T47D (cell line): ENCODE data around the gene RELL2.

Experiments used
- DNase-seq, 2 experiments: peaks; one replicate each; pipeline versions ENCODE4 v3.0.0 to v3.0.0-alpha.2; 2011 to 2012; ENCODE audit warnings: low read depth in 1 of 2, low spot score in 1 of 2
- JUND ChIP-seq: IDR thresholded peaks from 2 replicates; pipeline ENCODE4 v1.6.1; 2012; ENCODE audit warnings: low read depth
- in situ Hi-C: cut with HindIII; loops from 2 replicates; pipeline ENCODE4 v1.10.0; 2016; ENCODE audit warnings: low sequenced_read_pairs, low pct_unique_long_range_greater_than_20kb

RELL2 gene, protein sequence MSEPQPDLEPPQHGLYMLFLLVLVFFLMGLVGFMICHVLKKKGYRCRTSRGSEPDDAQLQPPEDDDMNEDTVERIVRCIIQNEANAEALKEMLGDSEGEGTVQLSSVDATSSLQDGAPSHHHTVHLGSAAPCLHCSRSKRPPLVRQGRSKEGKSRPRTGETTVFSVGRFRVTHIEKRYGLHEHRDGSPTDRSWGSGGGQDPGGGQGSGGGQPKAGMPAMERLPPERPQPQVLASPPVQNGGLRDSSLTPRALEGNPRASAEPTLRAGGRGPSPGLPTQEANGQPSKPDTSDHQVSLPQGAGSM

DNA sequence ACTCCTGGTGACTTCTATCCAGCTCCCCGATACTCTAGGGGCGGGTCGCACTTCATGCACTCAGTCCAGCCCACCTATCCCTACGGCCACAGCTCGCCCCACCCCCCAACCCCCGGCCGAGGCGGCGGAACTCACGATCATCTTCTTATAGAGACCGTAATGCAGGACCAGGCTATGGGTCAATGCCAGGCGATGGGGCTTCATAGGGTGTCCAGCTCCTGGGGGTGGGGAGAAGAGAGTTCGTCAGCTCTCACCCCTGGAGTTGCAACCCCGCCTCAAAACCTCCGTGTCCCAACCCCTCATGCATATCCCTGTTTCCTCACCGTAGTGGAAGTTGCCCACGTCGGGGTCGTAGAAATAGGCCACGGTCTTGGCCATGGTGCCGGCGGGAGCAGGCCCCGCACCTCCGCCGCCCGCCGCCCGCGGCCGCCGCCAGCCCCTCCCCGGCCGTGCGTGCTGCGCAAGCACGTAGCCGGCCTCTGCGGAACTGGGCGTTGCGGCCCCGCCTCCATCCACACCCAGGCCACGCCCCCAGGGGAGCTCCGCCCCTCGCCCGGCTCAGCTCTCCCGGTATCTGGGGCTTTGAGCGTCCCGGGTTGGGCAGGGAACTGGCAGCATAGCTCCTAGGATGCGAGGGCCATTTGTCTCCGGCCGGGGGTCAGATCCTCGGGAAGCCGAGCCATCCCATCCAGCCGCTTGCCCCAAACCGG, at the start of gene RELL2, which contains the start of gene HDAC3:
TSS of gene RELL2 (plus strand) at position 585 of the 710 bp plus-strand sequence. CDS start 1,229 bp downstream, outside the sequence.
TSS of gene HDAC3 (minus strand) at position 437 of the 710 bp plus-strand sequence. CDS start at position 378, 59 bp downstream.
- DNase-seq: peak; percentile 95 to 98
- in situ Hi-C loops: no loop called here
- TF ChIP-seq JUND: no peak

DNA sequence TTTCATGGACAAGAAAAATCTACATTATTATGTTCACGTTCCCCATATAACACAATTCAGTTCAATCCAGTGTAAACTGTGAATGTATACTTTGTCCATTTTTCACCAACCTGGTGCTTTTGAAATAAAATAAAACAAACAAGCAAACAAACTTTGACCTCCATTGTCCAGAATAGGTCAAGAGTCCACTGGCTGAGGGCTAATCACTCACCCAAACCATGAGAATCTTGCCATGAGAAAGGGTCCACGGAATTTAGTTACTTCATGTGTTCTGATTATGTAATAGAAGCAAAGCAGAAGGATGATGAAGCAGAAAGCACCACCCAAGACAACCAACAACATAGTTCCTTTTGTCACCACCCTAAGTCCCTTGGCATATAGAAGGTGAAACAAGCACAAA, 46.7 kb upstream of the RELL2 start:
- DNase-seq: no peak
- in situ Hi-C loops: no loop called here
- TF ChIP-seq JUND: no peak

DNA sequence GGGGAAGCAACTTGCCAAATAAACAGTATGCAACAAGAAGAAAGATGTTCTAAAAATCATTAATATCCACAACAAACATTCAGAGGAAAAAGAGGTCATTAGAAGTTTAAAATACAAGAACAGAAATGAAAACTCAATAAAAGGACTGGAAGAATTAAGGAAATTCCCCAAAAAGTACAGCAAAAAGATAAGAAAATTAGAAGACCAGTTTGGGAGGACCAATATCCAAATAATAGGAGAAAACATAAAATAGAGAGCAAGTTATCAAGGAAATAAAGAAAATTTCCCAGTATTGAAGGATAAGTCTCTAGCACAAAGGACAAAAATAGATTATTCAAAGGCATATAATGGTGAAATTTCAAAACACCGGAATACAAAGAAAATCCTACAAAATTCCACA, 39.9 kb upstream of the RELL2 start:
- DNase-seq: no peak
- in situ Hi-C loops: no loop called here
- no peak for TF ChIP-seq JUND

DNA sequence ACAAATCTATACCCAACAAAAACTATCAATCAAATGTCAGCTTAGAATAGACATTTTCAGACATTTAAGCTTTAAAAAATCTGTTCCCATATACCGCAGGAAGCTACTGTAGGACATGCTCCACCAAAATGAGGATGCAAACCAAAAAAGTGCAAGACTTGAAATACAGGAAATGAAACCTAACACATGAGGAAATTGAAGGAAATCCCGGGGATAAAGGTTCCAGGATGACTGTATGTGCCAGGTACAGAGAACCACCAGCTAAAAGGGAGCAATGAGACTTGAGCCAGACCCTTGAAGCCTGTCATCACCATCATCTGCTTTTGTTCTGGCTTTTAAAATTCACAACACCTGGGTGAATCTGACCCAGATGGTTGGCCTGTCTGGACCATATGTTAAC, 39.4 kb upstream of the RELL2 start:
- peak in 1 of 2 experiments; percentile 35 for DNase-seq
- in situ Hi-C loops: no loop called here
- no peak for TF ChIP-seq JUND

DNA sequence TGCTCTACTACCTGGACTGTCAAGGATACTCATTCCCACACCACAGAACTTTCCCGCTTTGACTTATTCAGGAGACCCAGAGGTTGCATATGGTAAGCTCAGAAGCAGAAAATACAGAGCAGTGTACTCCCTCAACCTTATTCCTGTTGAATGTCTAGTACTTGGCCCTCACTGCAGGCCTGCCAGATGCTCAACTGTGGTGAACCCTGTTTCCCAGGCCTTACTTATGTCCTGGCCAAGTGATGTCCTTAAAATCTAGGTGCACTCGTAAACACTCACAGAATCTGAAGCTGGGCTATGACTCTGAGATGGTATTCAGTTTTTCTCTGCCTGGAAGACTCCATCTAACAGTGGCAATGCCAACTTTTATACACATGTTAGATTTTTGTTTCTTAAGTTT, 39.0 kb upstream of the RELL2 start:
- no peak for TF ChIP-seq JUND
- in situ Hi-C loops: no loop called here
- no peak for DNase-seq

DNA sequence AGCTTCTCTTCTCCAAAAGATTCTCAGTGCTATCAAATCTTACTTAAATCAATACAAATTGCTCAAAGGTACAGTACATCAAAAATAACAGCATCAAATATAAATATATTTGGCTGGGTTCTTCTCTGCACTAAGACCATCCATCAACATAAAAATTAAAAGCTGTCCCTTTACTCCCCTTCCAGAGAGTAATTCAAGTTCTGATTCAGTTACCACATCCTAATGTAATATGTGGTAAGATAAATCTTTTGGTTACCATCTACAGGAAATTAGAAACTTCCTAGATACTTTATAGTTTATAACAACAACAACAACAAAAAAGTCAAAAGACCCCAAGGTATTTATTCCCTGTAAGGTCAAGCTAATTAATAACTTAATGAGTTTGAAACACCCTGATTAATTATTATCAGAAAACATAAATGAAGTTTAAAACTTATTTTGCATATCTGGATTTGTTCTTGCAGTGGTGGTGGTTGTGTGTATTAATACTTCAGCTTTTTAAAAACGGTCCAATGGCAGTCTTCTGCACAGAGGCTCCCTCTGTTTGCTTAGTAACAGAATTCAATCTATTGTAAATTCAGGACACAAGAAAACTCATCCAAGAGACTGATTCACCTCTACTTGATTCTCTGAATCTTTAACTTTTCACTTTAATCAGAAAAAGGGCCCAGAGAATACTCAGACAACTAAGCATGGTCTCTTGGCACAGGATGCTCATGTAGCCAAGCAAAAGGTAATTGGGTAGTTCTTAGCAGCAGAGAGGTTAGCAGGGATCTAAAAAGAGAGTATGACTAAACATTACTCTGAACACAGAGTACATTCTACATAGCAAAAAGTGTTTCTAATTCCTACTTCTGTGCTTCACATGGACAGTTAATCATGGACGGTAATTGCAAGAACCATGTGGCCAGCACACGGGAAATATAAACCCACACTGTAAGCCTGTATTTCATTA, 38.1 kb upstream of the RELL2 start:
- no peak for TF ChIP-seq JUND
- in situ Hi-C loops: no loop called here
- no peak for DNase-seq

DNA sequence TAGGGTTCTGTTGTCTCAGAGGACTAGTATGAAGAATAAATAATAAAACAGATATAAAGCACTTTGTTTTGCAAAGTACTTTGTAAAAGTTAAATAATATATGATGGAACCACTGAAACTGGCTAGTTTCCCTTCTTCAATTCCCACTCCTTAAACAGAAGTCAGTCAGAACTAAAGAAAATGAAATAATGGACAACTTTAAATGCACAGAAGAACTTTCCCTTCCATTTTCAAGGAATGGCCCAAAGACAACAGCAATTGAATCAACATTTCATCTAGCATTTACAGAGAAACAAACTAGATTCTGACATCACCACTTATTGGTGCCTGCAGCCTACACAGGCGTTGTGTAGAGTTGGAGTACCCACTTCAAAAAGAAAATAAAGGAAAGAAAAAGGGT, 34.2 kb upstream of the RELL2 start:
- DNase-seq: no peak
- TF ChIP-seq JUND: no peak
- in situ Hi-C loops: no loop called here

DNA sequence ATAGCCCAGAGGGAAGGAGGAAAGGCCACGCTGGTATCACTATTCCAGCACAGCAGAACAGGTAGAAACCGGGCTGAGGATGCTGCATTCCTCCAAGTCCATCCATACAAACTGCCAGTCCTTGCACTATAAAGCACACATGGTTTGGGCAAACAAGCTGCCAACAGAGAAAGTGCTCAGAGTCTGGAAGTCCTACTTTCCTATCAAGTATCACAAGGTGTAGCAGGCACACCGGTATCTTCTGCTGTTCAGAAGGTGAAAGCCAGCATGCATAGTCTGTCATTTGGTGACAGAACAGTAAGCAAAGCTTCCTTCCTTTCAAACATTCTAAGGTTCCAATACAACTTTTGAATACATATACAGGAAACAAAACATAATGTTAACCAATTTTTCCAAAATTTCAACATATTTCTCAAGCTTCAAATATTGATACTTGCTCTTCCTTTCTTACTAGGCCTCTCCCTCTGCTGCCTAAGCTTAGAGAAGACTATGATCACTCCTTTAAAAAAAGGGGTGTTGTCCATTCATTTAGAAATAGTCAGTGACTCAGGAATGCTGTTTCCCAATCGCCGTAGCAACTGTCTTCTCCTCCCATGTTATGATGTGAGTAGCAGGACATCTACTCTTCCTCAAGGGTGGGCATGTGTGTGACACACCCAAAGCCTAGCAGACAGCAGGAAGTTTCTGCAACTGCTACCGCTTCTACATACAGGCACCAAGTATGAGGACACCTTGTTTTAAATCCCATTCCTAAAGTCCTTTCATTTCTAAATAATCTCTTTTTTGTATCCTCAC, 32.7 kb upstream of the RELL2 start:
- no peak for TF ChIP-seq JUND
- DNase-seq: peak in 1 of 2 experiments; percentile 39
- in situ Hi-C loops: no loop called here

DNA sequence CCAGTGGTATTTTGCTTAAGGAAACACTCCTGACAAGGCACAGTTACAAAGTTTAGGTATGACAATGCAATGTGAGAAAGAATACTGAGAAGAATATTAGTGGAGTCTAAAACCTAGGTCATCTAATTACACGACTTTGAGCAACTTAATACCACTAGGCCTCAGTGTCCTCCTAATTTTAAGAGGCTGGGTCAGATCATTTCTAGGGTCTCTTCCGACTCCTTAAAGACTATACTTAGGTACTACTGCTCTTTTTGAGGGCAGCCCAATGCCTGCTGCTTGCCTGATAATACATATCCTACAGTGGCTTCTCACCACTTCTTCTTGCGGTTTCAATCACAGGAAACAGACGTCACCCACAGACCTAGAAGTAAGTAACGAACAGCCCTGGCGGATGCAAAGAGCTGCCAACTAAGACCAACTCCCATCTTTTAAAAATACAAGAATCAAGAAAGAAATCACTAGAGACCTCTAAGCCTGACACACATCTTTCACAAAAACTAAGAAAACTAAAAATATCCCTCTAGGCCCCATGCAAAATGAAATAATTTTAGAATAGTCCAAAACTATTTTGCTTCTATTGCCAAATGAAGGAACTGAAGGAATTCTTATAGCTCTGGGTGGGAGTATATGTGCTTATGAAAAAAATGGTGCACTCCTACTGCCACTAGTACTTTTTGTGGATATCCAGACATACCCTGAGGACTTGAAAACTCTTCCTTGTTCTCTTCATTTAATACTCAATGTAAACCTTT, 31.1 kb upstream of the RELL2 start:
- no peak for TF ChIP-seq JUND

DNA sequence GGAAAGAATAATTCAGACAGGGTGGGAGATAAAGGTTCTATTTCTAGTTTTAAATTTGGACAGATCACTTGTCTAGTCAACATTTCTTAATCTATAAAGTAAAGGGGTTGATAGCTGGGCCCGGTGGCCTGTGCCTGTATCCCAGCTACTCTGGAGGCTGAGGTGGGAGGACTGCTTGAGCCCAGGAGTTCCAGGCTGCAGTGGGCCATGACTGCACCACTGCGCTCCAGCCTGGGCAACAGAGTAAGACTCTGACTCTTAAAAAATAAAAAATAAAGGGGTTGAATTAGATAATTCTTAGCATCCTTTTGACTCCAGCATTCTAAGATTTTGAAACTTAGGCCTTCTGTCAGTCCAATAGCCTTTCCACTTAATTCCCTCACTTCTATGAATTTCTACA, 28.8 kb upstream of the RELL2 start:
- in situ Hi-C loops: no loop called here
- no peak for DNase-seq
- no peak for TF ChIP-seq JUND

More for the DNA sequence above, 31.1 kb upstream of the RELL2 start:
- no peak for DNase-seq
- in situ Hi-C loops: no loop called here

DNA sequence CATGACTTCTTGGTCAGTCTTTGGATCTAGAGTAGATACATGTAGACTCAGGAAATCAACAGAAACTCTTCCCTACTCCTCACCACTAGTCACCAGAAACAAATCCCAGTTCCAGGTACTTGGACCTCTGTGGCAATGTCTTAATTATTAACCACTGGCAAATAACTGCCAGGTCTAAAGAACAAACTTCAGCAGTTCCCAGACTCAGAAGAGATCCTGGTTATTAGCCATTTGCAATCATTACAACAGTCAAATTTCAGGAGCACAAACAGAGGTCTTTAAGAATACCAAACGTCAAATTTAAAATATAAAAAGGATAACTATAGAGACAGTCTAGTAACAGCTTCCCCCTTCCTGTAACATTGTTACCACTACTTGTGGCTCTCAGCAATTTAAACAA, 28.2 kb upstream of the RELL2 start:
- in situ Hi-C loops: no loop called here
- no peak for DNase-seq
- TF ChIP-seq JUND: no peak
